Mesothelial cell of epicardium (in vitro differentiated cells): ENCODE results near the gene PKP4. TPM values are rescaled to one million over a fixed set of nuclear protein-coding genes. Genes with fewer than 3 reads are reported as not detected.

Experiments used
- DNase-seq, 2 experiments: peaks; one replicate each; pipeline ENCODE4 v3.0.0; 2021; ENCODE audit warnings: low spot score in 2 of 2; ENCODE audit not compliant: unreplicated experiment in 2 of 2
- H3K27ac Mint-ChIP-seq: 2 replicates; pipeline ENCODE4 v1.8.0; 2021; ENCODE audit warnings: mixed read lengths
- H3K27me3 Mint-ChIP-seq: 2 replicates; pipeline ENCODE4 v1.8.0; 2021; ENCODE audit warnings: low read depth, mixed read lengths
- H3K36me3 Mint-ChIP-seq: 2 replicates; pipeline ENCODE4 v1.8.0; 2021; ENCODE audit warnings: mixed read lengths
- H3K4me1 Mint-ChIP-seq: 2 replicates; pipeline ENCODE4 v1.8.0; 2021; ENCODE audit warnings: mixed read lengths
- H3K4me3 Mint-ChIP-seq: 2 replicates; pipeline ENCODE4 v1.8.0; 2021; ENCODE audit warnings: mild to moderate bottlenecking, moderate library complexity, mixed read lengths
- H3K9me3 Mint-ChIP-seq: 2 replicates; pipeline ENCODE4 v1.8.0; 2021; ENCODE audit warnings: mixed read lengths
- total RNA-seq: library from RNA; stranded (reverse); gene quantifications from 3 replicates; pipeline ENCODE4 v1.2.1, GENCODE V29; 2021
- TF ChIP-seq, protein P1 (sequence below): fragments of 200-600 bp; sonication (generic); IDR thresholded peaks from one replicate; pipeline ENCODE4 v1.5.0; 2021; ENCODE audit warnings: antibody characterized with exemption; ENCODE audit not compliant: unreplicated experiment

PKP4 gene
- total RNA-seq, 1 donor from 2014 or later: 70.8 TPM

DNA sequence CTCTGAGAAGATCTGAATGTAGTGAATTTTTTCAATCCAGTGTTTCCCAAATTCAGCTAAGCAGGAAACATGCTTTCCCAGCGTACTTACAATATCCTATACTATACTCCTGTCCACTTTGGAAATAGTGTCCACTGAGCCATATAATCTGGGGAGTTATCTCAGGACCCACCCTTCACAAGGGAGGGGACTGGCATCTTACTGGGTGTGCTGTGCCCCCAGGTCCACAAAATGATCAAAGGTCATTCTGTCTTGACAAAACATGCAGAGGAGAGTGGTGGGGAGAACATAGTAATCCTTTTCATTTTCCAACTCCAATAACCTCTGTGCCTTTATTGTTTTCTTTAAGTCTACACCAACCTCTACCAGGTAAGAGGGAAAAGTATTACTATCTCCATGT is 258.6 kb downstream of the PKP4 start:
- peaks cover 29% of the 10 kb centered on the region for H3K9me3 Mint-ChIP-seq
- peaks cover 5% of the 10 kb centered on the region for H3K4me1 Mint-ChIP-seq
- H3K27ac Mint-ChIP-seq: no peak overlapping the region
- TF ChIP-seq, protein P1, sequence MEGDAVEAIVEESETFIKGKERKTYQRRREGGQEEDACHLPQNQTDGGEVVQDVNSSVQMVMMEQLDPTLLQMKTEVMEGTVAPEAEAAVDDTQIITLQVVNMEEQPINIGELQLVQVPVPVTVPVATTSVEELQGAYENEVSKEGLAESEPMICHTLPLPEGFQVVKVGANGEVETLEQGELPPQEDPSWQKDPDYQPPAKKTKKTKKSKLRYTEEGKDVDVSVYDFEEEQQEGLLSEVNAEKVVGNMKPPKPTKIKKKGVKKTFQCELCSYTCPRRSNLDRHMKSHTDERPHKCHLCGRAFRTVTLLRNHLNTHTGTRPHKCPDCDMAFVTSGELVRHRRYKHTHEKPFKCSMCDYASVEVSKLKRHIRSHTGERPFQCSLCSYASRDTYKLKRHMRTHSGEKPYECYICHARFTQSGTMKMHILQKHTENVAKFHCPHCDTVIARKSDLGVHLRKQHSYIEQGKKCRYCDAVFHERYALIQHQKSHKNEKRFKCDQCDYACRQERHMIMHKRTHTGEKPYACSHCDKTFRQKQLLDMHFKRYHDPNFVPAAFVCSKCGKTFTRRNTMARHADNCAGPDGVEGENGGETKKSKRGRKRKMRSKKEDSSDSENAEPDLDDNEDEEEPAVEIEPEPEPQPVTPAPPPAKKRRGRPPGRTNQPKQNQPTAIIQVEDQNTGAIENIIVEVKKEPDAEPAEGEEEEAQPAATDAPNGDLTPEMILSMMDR: no peak
- no peak for DNase-seq
- H3K4me3 Mint-ChIP-seq: no peak overlapping the region
- H3K36me3 Mint-ChIP-seq: peaks cover 3% of the 10 kb centered on the region
- H3K27me3 Mint-ChIP-seq: no peaks in the 10 kb centered on the region

DNA sequence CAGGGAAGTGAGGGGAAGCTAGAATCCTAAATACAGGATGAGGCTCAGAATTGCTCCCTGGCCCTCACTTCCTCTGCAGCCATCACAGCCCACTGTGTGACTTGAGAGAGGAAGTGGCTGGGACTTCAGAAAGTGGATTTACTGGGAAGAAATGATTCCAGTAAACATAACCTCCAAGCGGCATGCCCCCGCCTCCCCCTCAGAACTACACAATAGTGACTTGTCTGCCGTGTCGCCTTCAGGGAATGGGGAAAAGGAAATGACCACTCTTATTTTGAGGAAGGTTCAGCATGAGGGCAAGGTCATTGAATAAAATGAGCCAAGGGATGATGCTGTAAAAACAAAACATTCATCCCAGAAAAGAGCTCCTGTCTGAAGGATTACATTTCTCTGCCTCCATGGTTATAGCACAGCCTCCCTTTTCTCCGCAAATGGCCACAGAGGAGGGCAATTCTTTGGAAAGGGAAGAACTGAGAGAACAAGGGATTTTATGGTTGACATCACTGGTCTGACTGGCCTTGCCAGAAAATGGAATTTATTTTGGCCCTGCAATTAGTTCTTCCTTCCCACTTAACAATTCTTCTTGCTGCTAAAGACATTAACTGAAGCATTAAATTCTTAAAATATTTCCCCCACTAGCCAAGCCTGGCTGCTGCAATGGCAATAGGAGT is 259.5 kb downstream of the PKP4 start:
- TF ChIP-seq, protein P1: no peak
- Mint-ChIP-seq H3K4me1 (peaks cover 5% of the 10 kb centered on the region), H3K27ac (no peak overlapping the region), H3K36me3 (peaks cover 3% of the 10 kb centered on the region), H3K4me3 (no peak overlapping the region), H3K9me3 (peaks cover 25% of the 10 kb centered on the region), H3K27me3 (no peaks in the 10 kb centered on the region)
- no peak for DNase-seq

DNA sequence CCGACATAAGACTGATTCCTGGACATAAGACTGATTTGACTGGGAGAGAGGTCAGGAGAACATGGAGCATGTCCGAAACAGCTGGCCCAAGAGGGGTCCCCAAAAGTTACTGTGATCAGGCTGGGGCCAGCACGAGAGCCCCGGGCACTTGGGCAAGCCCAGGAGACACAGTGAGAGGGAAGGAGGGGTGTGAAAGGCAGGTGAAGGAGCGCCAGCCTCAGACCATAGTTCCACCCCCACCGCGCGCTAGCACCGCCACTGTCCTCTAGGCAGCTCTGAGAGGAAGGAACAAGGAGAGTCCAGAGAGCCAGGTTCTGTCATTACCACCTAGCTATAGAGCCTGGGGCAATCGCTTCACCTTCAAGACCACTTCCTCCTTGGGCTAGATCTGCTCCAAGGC is 260.2 kb downstream of the PKP4 start:
- no peak overlapping the region for H3K4me3 Mint-ChIP-seq
- peaks cover 20% of the 10 kb centered on the region for H3K9me3 Mint-ChIP-seq
- no peak overlapping the region for H3K27ac Mint-ChIP-seq
- TF ChIP-seq, protein P1: no peak
- DNase-seq: no peak
- H3K27me3 Mint-ChIP-seq: no peaks in the 10 kb centered on the region
- H3K36me3 Mint-ChIP-seq: peaks cover 3% of the 10 kb centered on the region
- H3K4me1 Mint-ChIP-seq: peaks cover 5% of the 10 kb centered on the region

- Mint-ChIP-seq H3K4me1 (peaks cover 5% of the 10 kb centered on the region), H3K27me3 (no peaks in the 10 kb centered on the region), H3K36me3 (peaks cover 3% of the 10 kb centered on the region), H3K4me3 (no peak overlapping the region), H3K27ac (no peak overlapping the region), H3K9me3 (peaks cover 16% of the 10 kb centered on the region)
- TF ChIP-seq, protein P1: no peak
- no peak for DNase-seq
These were observed 260.8 kb downstream of the PKP4 start for GRCh38 chr2:158717366-158718195.

DNA sequence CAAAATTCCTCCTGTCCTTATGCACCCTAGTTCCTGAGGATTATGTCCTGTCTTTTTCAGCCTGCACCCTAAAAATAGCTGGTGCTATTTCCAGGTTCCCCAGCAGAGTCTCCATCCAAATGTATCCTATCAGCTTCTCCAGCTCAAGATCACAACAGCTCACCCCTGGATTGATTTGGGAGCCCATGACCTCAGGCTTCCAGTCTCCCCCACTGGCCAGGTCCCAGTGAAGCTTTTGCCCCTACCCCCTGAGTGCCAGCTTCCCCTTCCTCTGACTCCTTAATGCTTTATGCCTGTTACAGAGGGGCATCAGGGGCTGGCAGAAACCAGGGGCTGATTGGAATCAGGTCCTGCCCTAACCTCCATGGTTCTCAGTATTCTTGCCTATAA is 261.4 kb downstream of the PKP4 start:
- Mint-ChIP-seq H3K27ac (no peak overlapping the region), H3K36me3 (peaks cover 3% of the 10 kb centered on the region), H3K9me3 (peaks cover 11% of the 10 kb centered on the region), H3K4me1 (peaks cover 5% of the 10 kb centered on the region), H3K27me3 (no peaks in the 10 kb centered on the region), H3K4me3 (no peak overlapping the region)
- TF ChIP-seq, protein P1: no peak
- DNase-seq: no peak
